H1 (cell line): ENCODE results near the gene KLHL1.

ENCODE experiments used
- ASH2L ChIP-seq: fragments of 200-600, 300-600 bp; sonication (generic); IDR thresholded peaks from one replicate; pipeline ENCODE4 v1.7.1; 2017; ENCODE audit warnings: low read length
- BACH1 ChIP-seq: IDR thresholded peaks from 2 replicates; pipeline ENCODE4 v1.6.1; 2012; ENCODE audit warnings: low read length, improper control_type of control experiment
- CHD2 ChIP-seq: IDR thresholded peaks from 2 replicates; pipeline ENCODE4 v1.6.1; 2012; ENCODE audit warnings: low read length, improper control_type of control experiment
- EP300 ChIP-seq, 2 experiments: IDR thresholded peaks; 1 replicate in 1 of 2; 2 replicates in 1 of 2; pipeline ENCODE4 v1.6.1; 2011 to 2012; ENCODE audit warnings: low read depth in 2 of 2, low read length in 2 of 2, mild to moderate bottlenecking in 2 of 2, borderline replicate concordance in 1 of 2, inconsistent platforms in 1 of 2, moderate library complexity in 1 of 2
- EZH2 ChIP-seq: fragments of 200-600 bp; sonication (generic); IDR thresholded peaks from 2 replicates; pipeline ENCODE4 v1.7.1; 2012; ENCODE audit warnings: low read depth, mild to moderate bottlenecking, moderate library complexity, low read length, inconsistent platforms; ENCODE audit not compliant: severe bottlenecking
- HDAC6 ChIP-seq: IDR thresholded peaks from one replicate; pipeline ENCODE4 v1.7.1; 2012; ENCODE audit warnings: low read depth, mild to moderate bottlenecking, inconsistent platforms, low read length, moderate library complexity
- JUN ChIP-seq: IDR thresholded peaks from 2 replicates; pipeline ENCODE4 v1.6.1; 2011; ENCODE audit warnings: low read depth, mild to moderate bottlenecking, improper control_type of control experiment, low read length
- POLR2A ChIP-seq, 2 experiments: IDR thresholded peaks; 1 replicate in 1 of 2; 2 replicates in 1 of 2; pipeline ENCODE4 v1.6.1; 2011; ENCODE audit warnings: low read depth in 2 of 2, low read length in 2 of 2, mild to moderate bottlenecking in 2 of 2; ENCODE audit errors: control extremely low read depth in 1 of 2
- POLR2AphosphoS5 ChIP-seq: IDR thresholded peaks from 2 replicates; pipeline ENCODE4 v1.6.1; 2011; ENCODE audit warnings: low read depth, low read length
- RBBP5 ChIP-seq: IDR thresholded peaks from 2 replicates; pipeline ENCODE4 v1.7.1; 2012; ENCODE audit warnings: low read depth, mild to moderate bottlenecking, inconsistent platforms, low read length, moderate library complexity, borderline replicate concordance
- RFX5 ChIP-seq: IDR thresholded peaks from 2 replicates; pipeline ENCODE4 v1.6.1; 2011; ENCODE audit warnings: low read depth, low read length, improper control_type of control experiment, borderline replicate concordance
- TAF1 ChIP-seq: IDR thresholded peaks from 2 replicates; pipeline ENCODE4 v1.6.1; 2011; ENCODE audit warnings: mild to moderate bottlenecking, low read depth, low read length
- TF ChIP-seq, protein P1 (sequence below), 3 experiments: IDR thresholded peaks; 1 replicate in 2 of 3; 2 replicates in 1 of 3; pipeline versions ENCODE4 v1.5.1 to v1.6.1; 2011; ENCODE audit warnings: low read length in 3 of 3, mild to moderate bottlenecking in 3 of 3, inconsistent platforms in 2 of 3, low read depth in 1 of 3, moderate library complexity in 1 of 3; ENCODE audit not compliant: insufficient read depth in 1 of 3; ENCODE audit errors: control extremely low read depth in 1 of 3

DNA sequence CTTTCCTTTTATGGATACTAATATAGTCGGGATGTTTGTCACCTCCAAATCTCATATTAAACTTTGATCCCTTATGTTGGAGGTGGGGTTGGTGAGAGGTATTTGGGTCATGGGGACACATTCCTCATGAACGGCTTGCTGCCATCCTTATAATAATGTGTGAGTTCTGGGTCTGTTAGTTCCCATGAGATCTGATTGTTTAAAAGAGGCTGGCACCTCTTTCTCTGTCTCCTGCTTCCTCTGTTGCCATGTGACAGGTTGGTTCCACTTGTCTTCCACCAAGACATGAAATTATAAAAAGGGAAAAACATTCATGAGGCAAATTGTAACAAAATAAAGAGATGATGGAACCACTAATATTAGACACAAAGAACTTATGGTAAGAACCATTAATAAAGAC lies 108.4 kb downstream of the KLHL1 start:
- TF ChIP-seq RFX5 (no peak), HDAC6 (no peak), ASH2L (no peak), POLR2A (IDR thresholded peaks at IDR 0.05; ENCODE audit: control extremely low read depth in 1 of 2, low read depth in 2 of 2, low read length in 2 of 2) (no peak), TAF1 (no peak), CHD2 (no peak), JUN (no peak), EZH2 (no peak), BACH1 (no peak), RBBP5 (no peak), EP300 (IDR thresholded peaks at IDR 0.05; ENCODE audit: borderline replicate concordance in 1 of 2, low read depth in 2 of 2, low read length in 2 of 2) (no peak), POLR2AphosphoS5 (no peak)
- TF ChIP-seq, protein P1, sequence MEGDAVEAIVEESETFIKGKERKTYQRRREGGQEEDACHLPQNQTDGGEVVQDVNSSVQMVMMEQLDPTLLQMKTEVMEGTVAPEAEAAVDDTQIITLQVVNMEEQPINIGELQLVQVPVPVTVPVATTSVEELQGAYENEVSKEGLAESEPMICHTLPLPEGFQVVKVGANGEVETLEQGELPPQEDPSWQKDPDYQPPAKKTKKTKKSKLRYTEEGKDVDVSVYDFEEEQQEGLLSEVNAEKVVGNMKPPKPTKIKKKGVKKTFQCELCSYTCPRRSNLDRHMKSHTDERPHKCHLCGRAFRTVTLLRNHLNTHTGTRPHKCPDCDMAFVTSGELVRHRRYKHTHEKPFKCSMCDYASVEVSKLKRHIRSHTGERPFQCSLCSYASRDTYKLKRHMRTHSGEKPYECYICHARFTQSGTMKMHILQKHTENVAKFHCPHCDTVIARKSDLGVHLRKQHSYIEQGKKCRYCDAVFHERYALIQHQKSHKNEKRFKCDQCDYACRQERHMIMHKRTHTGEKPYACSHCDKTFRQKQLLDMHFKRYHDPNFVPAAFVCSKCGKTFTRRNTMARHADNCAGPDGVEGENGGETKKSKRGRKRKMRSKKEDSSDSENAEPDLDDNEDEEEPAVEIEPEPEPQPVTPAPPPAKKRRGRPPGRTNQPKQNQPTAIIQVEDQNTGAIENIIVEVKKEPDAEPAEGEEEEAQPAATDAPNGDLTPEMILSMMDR (IDR thresholded peaks at IDR 0.05; ENCODE audit: control extremely low read depth in 1 of 3, insufficient read depth in 1 of 3, low read depth in 1 of 3, low read length in 3 of 3): no peak
